CD4-positive, alpha-beta T cell treated with Interleukin-15 for 1 hour (primary cell): Measurements from ENCODE around the gene ANHX.
A peak's percentile ranks its signal among the peaks of the same experiment; 100 is the strongest.

ENCODE experiments used
- DNase-seq: peaks from one replicate; pipeline ENCODE4 v3.0.0-alpha.2; 2020

ANHX gene

GRCh38 chr12:133202493-133203343, 33.0 kb downstream of the ANHX start:
- no peak for DNase-seq

GRCh38 chr12:133201888-133202287, 33.8 kb downstream of the ANHX start:
- DNase-seq = no peak

DNA sequence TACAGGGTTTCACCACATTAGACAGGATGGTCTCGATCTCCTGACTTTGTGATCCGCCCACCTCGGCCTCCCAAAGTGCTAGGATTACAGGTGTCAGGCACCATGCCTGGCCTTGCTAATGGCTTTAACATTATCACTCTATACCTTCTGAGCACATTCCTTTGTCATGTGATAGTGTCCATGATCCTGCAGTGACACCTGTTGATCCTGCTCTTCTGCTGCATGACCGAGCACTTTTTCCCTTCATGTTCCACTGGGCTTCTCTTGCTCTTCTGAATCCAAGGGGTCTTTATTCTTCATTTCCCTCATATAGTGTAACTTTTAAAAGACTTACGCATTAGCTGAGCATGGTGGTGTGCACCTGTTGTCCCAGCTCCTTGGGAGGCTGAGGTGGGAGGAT, 42.8 kb downstream of the ANHX start:
- no peak for DNase-seq

DNA sequence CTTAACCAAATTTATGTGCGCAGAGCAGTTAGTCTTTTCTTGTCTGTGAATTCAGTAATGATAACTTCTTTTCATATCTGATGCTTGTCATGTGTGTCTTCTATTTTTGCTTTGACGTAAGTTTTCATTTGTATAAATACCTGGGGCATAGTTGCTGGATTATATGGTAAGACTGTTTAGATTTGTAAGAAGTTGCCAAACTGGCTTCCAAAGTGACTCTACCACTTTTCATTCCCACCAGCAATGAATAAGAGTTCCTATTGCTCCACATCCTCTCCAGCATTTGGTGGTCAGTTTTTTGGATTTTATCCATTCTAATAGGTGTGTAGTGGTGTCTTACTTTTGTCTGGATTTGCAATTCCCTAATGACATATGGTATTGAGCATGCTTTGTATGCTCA, 45.5 kb downstream of the ANHX start:
- DNase-seq = no peak

GRCh38 chr12:133181238-133181959, 54.3 kb downstream of the ANHX start, which contains the start of gene ZNF268:
Gene ZNF268 (plus strand): TSS chr12:133181495. CDS start chr12:133181998, 503 bp downstream.
- peak; percentile 90 for DNase-seq

DNA sequence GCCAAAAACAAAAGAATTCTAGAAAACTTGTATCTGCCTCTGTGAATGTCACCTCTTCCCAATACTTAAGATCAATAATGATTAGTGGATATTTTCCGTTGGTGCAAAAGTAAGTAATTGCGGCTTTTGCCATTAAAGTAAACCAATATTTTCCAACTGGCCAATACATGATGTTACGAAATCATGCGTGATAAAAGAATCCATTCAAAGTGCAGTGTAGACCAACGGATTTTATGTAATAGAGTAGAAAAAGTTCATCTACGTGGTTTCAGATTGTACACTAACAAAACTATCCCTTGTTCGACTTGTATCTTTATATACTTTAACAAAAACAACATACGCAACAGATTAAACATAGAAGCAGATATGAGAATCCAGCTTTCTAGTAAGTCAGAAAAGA, 55.0 kb downstream of the ANHX start:
- no peak for DNase-seq

DNA sequence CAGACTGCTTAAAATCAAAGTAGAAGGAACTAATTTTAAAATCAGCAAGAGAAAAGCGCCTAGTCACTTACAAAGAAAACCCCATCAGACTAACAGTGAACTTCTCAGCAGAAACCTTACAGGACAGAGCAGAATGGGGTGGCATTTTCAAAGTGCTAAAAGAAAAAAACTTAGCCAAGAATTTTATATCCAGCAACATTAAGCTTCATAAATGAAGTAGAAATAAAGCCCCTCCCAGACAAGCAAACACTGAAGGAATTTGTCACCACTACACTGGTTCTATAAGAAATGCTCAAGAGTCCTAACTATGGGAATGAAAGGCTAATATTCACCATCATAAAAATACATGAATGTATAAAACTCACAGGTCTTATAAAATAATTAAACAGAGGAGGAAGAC, 60.8 kb downstream of the ANHX start:
- no peak for DNase-seq

- DNase-seq = no peak
These were observed 63.2 kb downstream of the ANHX start for GRCh38 chr12:133172491-133172890.
